Liver (tissue), 9 donors: ENCODE measurements around the gene ERGIC1. TPM values are rescaled to one million over a fixed set of nuclear protein-coding genes. Genes with fewer than 3 reads are reported as not detected.
A peak's percentile ranks its signal among the peaks of the same experiment; 100 is the strongest.

Source experiments
- DNase-seq: peaks from one replicate; pipeline ENCODE4 v3.0.0-alpha.2; 2017; ENCODE audit warnings: low spot score
- H3K27ac ChIP-seq, 2 donors: one replicate each; pipeline ENCODE4 v1.7.0; 2013; ENCODE audit warnings: inconsistent platforms in 2 of 2, low read length in 2 of 2, control low read depth in 1 of 2, low read depth in 1 of 2, mild to moderate bottlenecking in 1 of 2
- H3K27me3 ChIP-seq, 4 donors: one replicate each; pipeline versions ENCODE4 v1.6.1 to v1.7.0; 2013; ENCODE audit warnings: low read length in 3 of 4, inconsistent platforms in 1 of 4, mild to moderate bottlenecking in 1 of 4, moderate library complexity in 1 of 4; ENCODE audit not compliant: control insufficient read depth in 4 of 4, insufficient read depth in 4 of 4
- H3K36me3 ChIP-seq, 4 donors: one replicate each; pipeline versions ENCODE4 v1.6.1 to v1.7.0; 2013; ENCODE audit warnings: low read length in 3 of 4, mild to moderate bottlenecking in 3 of 4, low read depth in 1 of 4, moderate library complexity in 1 of 4; ENCODE audit not compliant: control insufficient read depth in 4 of 4, insufficient read depth in 3 of 4
- H3K4me1 ChIP-seq, 4 donors: one replicate each; pipeline versions ENCODE4 v1.6.1 to v1.7.0; 2013; ENCODE audit warnings: low read length in 3 of 4, mild to moderate bottlenecking in 3 of 4, moderate library complexity in 1 of 4; ENCODE audit not compliant: control insufficient read depth in 4 of 4, insufficient read depth in 4 of 4
- H3K4me3 ChIP-seq, 3 donors: one replicate each; pipeline versions ENCODE4 v1.6.1 to v1.7.0; 2013; ENCODE audit warnings: low read length in 3 of 3, control low read depth in 1 of 3, low read depth in 1 of 3, mild to moderate bottlenecking in 1 of 3
- H3K9ac ChIP-seq, 2 donors: one replicate each; pipeline ENCODE4 v1.7.0; 2013; ENCODE audit warnings: low read length in 2 of 2, mild to moderate bottlenecking in 2 of 2, moderate library complexity in 2 of 2, control low read depth in 1 of 2, low read depth in 1 of 2
- H3K9me3 ChIP-seq, 4 donors: one replicate each; pipeline versions ENCODE4 v1.6.1 to v1.7.0; 2013; ENCODE audit warnings: low read length in 3 of 4; ENCODE audit not compliant: control insufficient read depth in 4 of 4
- EGR1 ChIP-seq, 2 donors: IDR thresholded peaks; 2 replicates each; pipeline ENCODE4 v1.6.1; 2016 to 2018; ENCODE audit warnings: antibody characterized with exemption in 2 of 2, low read depth in 2 of 2
- FOXA1 ChIP-seq: IDR thresholded peaks from 2 replicates; pipeline ENCODE4 v1.6.1; 2016; ENCODE audit warnings: antibody characterized with exemption
- FOXA2 ChIP-seq: IDR thresholded peaks from 2 replicates; pipeline ENCODE4 v1.6.1; 2016; ENCODE audit warnings: antibody characterized with exemption
- GABPA ChIP-seq, 2 donors: IDR thresholded peaks in 1 of 2; conservative IDR thresholded peaks in 1 of 2; 2 replicates each; pipeline ENCODE4 v1.6.1; 2016; ENCODE audit warnings: antibody characterized with exemption in 2 of 2, mild to moderate bottlenecking in 1 of 2, moderate library complexity in 1 of 2
- JUND ChIP-seq, 2 donors: IDR thresholded peaks; 2 replicates each; pipeline ENCODE4 v1.6.1; 2016; ENCODE audit warnings: antibody characterized with exemption in 2 of 2
- NR2F2 ChIP-seq: IDR thresholded peaks from 2 replicates; pipeline ENCODE4 v1.6.1; 2016; ENCODE audit warnings: antibody characterized with exemption
- RAD21 ChIP-seq, 2 donors: IDR thresholded peaks; 2 replicates each; pipeline ENCODE4 v1.6.1; 2016; ENCODE audit warnings: antibody characterized with exemption in 2 of 2, mild to moderate bottlenecking in 2 of 2
- RXRA ChIP-seq, 2 donors: IDR thresholded peaks; 2 replicates each; pipeline ENCODE4 v1.6.1; 2017 to 2018; ENCODE audit warnings: antibody characterized with exemption in 2 of 2, mild to moderate bottlenecking in 1 of 2
- SP1 ChIP-seq: IDR thresholded peaks from 2 replicates; pipeline ENCODE4 v1.6.1; 2018; ENCODE audit warnings: antibody characterized with exemption, mild to moderate bottlenecking
- TAF1 ChIP-seq: conservative IDR thresholded peaks from 2 replicates; pipeline ENCODE4 v1.6.1; 2016; ENCODE audit warnings: antibody characterized with exemption, mild to moderate bottlenecking
- WGBS: extraction: QIAGEN DNeasy Blood & Tissue Kit; methylation state at CpG from one replicate; pipeline ENCODE4 v1.1.7; 2013; 5-methylcytosine and 5-hydroxymethylcytosine counted together
- polyA plus RNA-seq, 2 donors: library from polyadenylated mRNA; stranded (reverse) in 1 of 2; unstranded in 1 of 2; fragments of 200-250 nt in 1 of 2; fragments of >200 nt in 1 of 2; fragmentation: Nextera tagmentation in 1 of 2; extraction: Ambion mirVana in 1 of 2; gene quantifications; one replicate each; pipeline versions ENCODE4 v1.2.1 to v1.2.3, GENCODE V29; 2013 to 2015
- total RNA-seq, 2 donors: library from RNA; depleted of rRNA; stranded (reverse); fragments of >200 nt; gene quantifications; one replicate each; pipeline ENCODE4 v1.2.3, GENCODE V29; 2014
- TF ChIP-seq, protein P1 (sequence below): IDR thresholded peaks from 2 replicates; pipeline ENCODE4 v1.6.1; 2016; ENCODE audit warnings: antibody characterized with exemption, mild to moderate bottlenecking
- TF ChIP-seq, protein P2 (sequence below): IDR thresholded peaks from 2 replicates; pipeline ENCODE4 v1.6.1; 2016; ENCODE audit warnings: antibody characterized with exemption
- TF ChIP-seq, protein P3 (sequence below): fragments of 150-350 bp; IDR thresholded peaks from 2 replicates; pipeline ENCODE4 v1.5.1; 2017; ENCODE audit warnings: improper control_type of control experiment, low read depth, low read length; ENCODE audit not compliant: missing input control
- TF ChIP-seq, protein P4 (sequence below): IDR thresholded peaks from 2 replicates; pipeline ENCODE4 v1.6.1; 2016; ENCODE audit warnings: antibody characterized with exemption
- TF ChIP-seq, protein P5 (sequence below): IDR thresholded peaks from 2 replicates; pipeline ENCODE4 v1.6.1; 2016; ENCODE audit warnings: antibody characterized with exemption
- donor health status: healthy.
- donor health status: healthy.
- donor health status: healthy.
- donor health status: healthy.
- donor health status: healthy.

The ERGIC1 gene
- total and polyA plus RNA-seq, 4 donors = 45.4 to 155 (median 101) TPM

DNA sequence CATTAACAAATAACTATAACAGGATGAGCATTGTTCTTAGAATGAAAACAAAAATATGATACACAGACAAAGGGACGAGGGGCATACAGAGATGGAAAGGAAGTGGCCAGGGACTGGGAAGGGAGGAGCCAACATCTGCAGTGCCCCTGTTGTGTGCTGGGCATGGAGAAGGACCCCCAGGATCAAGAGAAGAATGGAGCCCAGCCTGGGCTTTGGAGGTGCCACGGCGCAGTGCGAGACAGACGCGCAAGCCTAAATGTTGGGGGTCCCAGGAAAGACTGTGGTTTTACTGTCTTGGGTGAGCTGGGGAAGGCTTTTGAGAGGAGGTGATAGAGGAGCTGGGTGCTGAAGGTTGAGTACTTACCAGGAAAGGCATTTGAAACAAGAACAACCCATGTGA lies 34.6 kb upstream of the ERGIC1 start (continued):
- TF ChIP-seq, protein P1, sequence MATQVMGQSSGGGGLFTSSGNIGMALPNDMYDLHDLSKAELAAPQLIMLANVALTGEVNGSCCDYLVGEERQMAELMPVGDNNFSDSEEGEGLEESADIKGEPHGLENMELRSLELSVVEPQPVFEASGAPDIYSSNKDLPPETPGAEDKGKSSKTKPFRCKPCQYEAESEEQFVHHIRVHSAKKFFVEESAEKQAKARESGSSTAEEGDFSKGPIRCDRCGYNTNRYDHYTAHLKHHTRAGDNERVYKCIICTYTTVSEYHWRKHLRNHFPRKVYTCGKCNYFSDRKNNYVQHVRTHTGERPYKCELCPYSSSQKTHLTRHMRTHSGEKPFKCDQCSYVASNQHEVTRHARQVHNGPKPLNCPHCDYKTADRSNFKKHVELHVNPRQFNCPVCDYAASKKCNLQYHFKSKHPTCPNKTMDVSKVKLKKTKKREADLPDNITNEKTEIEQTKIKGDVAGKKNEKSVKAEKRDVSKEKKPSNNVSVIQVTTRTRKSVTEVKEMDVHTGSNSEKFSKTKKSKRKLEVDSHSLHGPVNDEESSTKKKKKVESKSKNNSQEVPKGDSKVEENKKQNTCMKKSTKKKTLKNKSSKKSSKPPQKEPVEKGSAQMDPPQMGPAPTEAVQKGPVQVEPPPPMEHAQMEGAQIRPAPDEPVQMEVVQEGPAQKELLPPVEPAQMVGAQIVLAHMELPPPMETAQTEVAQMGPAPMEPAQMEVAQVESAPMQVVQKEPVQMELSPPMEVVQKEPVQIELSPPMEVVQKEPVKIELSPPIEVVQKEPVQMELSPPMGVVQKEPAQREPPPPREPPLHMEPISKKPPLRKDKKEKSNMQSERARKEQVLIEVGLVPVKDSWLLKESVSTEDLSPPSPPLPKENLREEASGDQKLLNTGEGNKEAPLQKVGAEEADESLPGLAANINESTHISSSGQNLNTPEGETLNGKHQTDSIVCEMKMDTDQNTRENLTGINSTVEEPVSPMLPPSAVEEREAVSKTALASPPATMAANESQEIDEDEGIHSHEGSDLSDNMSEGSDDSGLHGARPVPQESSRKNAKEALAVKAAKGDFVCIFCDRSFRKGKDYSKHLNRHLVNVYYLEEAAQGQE = no peak
- TF ChIP-seq RAD21 (IDR thresholded peaks at IDR 0.05) = no peak
- TF ChIP-seq FOXA1 = no peak
- TF ChIP-seq EGR1 (IDR thresholded peaks at IDR 0.05; ENCODE audit: low read depth in 2 of 2) = no peak

DNA sequence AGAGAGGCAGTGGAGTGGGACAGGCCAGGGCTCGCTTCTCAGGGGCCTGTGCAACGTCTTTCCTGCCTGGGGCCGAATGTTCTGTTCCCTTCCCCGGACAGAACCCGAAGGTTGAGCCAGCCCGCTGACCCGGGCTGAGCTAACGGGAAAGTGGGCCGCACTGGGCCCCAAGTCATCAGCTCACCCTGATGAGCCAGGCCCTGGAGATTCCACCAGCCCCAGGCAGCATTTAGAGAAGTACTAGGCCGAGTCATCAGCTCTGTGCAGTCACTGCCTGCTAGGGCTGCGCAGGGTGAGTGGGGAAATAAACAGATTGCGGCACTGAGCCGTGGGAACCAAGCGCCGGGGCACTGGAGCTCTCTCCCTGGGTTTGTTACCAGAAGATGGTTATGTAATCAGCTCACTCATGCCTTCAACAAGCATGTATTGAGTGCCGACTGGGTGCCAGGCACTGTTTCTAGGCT lies 33.9 kb upstream of the ERGIC1 start:
- WGBS = 84% methylated on average over 16 of the region's 16 CpGs
- H3K4me3 ChIP-seq = no peak overlapping the region
- no peaks in the 10 kb centered on the region for H3K9me3 ChIP-seq
- H3K27me3 ChIP-seq = no peaks in the 10 kb centered on the region
- TF ChIP-seq SP1 = peak; percentile 26
- TF ChIP-seq RAD21 (IDR thresholded peaks at IDR 0.05) = peak in 1 of 2 donors; percentile 22
- TF ChIP-seq FOXA1 = no peak
- peak overlapping the region; percentile 63 to 64 for H3K27ac ChIP-seq
- no peaks in the 10 kb centered on the region for H3K36me3 ChIP-seq
- H3K9ac ChIP-seq = no peak overlapping the region
- DNase-seq = no peak
- peaks cover 0 to 6% (median 2%) of the 10 kb centered on the region in 4 donors for H3K4me1 ChIP-seq

DNA sequence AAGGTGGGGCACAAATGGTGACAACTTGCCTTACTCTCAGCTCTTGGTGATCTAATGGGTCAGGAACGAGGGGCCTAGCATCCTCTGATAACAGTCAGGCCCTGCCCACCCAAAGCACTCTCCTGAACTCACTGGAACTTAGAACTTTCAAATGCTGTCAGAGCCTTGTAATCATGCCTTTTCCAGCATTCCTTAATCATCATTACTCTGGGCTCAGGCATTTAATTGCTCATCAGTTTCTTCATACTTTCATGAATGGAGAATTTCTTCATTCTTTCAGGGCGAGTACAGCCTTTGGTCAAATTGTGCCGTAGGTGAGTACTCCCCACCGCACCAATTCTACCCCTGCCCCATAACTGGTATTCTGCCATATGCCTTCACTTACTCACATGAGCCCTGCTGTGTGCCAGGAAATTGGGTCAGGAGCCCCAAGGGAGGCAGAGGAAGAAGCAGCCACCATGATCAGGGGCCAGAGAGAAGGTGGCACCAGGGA lies 32.8 kb upstream of the ERGIC1 start:
- H3K4me3 ChIP-seq = no peak overlapping the region
- DNase-seq = no peak
- no peaks in the 10 kb centered on the region for H3K27me3 ChIP-seq
- WGBS = 93% methylated on average over 4 of the region's 4 CpGs
- no peaks in the 10 kb centered on the region for H3K9me3 ChIP-seq
- H3K27ac ChIP-seq = no peak overlapping the region
- H3K9ac ChIP-seq = no peak overlapping the region
- no peak for TF ChIP-seq TAF1
- TF ChIP-seq GABPA (IDR thresholded peaks at IDR 0.05 in 1 of 2, conservative IDR thresholded peaks at IDR 0.05 in 1 of 2) = no peak
- TF ChIP-seq FOXA2 = no peak
- TF ChIP-seq, protein P1 = no peak
- TF ChIP-seq NR2F2 = no peak
- TF ChIP-seq RXRA (IDR thresholded peaks at IDR 0.05) = no peak
- no peak for TF ChIP-seq JUND (IDR thresholded peaks at IDR 0.05)
- TF ChIP-seq SP1 = no peak
- TF ChIP-seq, protein P2, sequence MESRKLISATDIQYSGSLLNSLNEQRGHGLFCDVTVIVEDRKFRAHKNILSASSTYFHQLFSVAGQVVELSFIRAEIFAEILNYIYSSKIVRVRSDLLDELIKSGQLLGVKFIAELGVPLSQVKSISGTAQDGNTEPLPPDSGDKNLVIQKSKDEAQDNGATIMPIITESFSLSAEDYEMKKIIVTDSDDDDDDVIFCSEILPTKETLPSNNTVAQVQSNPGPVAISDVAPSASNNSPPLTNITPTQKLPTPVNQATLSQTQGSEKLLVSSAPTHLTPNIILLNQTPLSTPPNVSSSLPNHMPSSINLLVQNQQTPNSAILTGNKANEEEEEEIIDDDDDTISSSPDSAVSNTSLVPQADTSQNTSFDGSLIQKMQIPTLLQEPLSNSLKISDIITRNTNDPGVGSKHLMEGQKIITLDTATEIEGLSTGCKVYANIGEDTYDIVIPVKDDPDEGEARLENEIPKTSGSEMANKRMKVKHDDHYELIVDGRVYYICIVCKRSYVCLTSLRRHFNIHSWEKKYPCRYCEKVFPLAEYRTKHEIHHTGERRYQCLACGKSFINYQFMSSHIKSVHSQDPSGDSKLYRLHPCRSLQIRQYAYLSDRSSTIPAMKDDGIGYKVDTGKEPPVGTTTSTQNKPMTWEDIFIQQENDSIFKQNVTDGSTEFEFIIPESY = no peak
- TF ChIP-seq FOXA1 = no peak
- TF ChIP-seq, protein P3, sequence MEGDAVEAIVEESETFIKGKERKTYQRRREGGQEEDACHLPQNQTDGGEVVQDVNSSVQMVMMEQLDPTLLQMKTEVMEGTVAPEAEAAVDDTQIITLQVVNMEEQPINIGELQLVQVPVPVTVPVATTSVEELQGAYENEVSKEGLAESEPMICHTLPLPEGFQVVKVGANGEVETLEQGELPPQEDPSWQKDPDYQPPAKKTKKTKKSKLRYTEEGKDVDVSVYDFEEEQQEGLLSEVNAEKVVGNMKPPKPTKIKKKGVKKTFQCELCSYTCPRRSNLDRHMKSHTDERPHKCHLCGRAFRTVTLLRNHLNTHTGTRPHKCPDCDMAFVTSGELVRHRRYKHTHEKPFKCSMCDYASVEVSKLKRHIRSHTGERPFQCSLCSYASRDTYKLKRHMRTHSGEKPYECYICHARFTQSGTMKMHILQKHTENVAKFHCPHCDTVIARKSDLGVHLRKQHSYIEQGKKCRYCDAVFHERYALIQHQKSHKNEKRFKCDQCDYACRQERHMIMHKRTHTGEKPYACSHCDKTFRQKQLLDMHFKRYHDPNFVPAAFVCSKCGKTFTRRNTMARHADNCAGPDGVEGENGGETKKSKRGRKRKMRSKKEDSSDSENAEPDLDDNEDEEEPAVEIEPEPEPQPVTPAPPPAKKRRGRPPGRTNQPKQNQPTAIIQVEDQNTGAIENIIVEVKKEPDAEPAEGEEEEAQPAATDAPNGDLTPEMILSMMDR = no peak
- no peak for TF ChIP-seq RAD21 (IDR thresholded peaks at IDR 0.05)
- TF ChIP-seq, protein P4, sequence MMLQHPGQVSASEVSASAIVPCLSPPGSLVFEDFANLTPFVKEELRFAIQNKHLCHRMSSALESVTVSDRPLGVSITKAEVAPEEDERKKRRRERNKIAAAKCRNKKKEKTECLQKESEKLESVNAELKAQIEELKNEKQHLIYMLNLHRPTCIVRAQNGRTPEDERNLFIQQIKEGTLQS = no peak
- TF ChIP-seq, protein P5, sequence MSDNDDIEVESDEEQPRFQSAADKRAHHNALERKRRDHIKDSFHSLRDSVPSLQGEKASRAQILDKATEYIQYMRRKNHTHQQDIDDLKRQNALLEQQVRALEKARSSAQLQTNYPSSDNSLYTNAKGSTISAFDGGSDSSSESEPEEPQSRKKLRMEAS = no peak
- H3K4me1 ChIP-seq = peaks cover 0 to 6% (median 2%) of the 10 kb centered on the region in 4 donors
- no peaks in the 10 kb centered on the region for H3K36me3 ChIP-seq
